K562 (cell line): ENCODE measurements around the gene TSPAN14. TPM values are rescaled to one million over a fixed set of nuclear protein-coding genes. Genes with fewer than 3 reads are reported as not detected.

Experiments
- ATF2 ChIP-seq: sonication (generic); formaldehyde crosslinking; IDR thresholded peaks from 2 replicates; pipeline ENCODE4 v1.8.1; 2022; ENCODE audit warnings: missing genetic modification reagents
- BRD9 ChIP-seq: fragments of 450-650 bp; IDR thresholded peaks from 2 replicates; pipeline ENCODE4 v1.6.1; 2018; ENCODE audit warnings: low read depth; ENCODE audit not compliant: partially characterized antibody
- BRF2 ChIP-seq: IDR thresholded peaks from 3 replicates; pipeline ENCODE4 v1.6.1; 2011; ENCODE audit warnings: borderline replicate concordance, mild to moderate bottlenecking; ENCODE audit not compliant: insufficient read length, insufficient read depth
- GABPB2 ChIP-seq: fragments of 250-450 bp; sonication (Bioruptor Pico); conservative IDR thresholded peaks from 2 replicates; pipeline ENCODE4 v1.5.1; 2021; ENCODE audit warnings: mild to moderate bottlenecking
- PURB ChIP-seq: sonication (generic); formaldehyde crosslinking; IDR thresholded peaks from 2 replicates; pipeline ENCODE4 v1.9.0; 2021; ENCODE audit warnings: low read depth, mild to moderate bottlenecking, missing genetic modification reagents
- RBM15 ChIP-seq: fragments of 200-400 bp; formaldehyde crosslinking; IDR thresholded peaks from 2 replicates; pipeline ENCODE4 v1.6.1; 2018; ENCODE audit warnings: mild to moderate bottlenecking, low read length, moderate library complexity; ENCODE audit not compliant: insufficient read depth
- SP2 ChIP-seq: IDR thresholded peaks from 2 replicates; pipeline ENCODE4 v1.6.1; 2011; ENCODE audit warnings: mild to moderate bottlenecking, low read depth, low read length, moderate library complexity; ENCODE audit not compliant: poor library complexity, severe bottlenecking; ENCODE audit errors: extremely low read depth
- SPI1 ChIP-seq: IDR thresholded peaks from 2 replicates; pipeline ENCODE4 v1.6.1; 2011; ENCODE audit warnings: low read depth, low read length, control low read depth, borderline replicate concordance
- TGIF2 ChIP-seq: sonication (generic); formaldehyde crosslinking; IDR thresholded peaks from 2 replicates; pipeline ENCODE4 v1.8.1; 2022; ENCODE audit warnings: mild to moderate bottlenecking, missing genetic modification reagents, moderate library complexity
- ZEB2 ChIP-seq: fragments of 450-650 bp; IDR thresholded peaks from 2 replicates; pipeline ENCODE4 v1.6.1; 2016
- ZNF407 ChIP-seq: fragments of 450-650 bp; IDR thresholded peaks from 2 replicates; pipeline ENCODE4 v1.6.1; 2016; ENCODE audit warnings: low read depth
- polyA plus RNA-seq, 8 experiments: library from polyadenylated mRNA; depleted of rRNA in 4 of 8; stranded (reverse) in 5 of 8; unstranded in 3 of 8; fragments of >200 nt; fragmentation: Nextera tagmentation in 2 of 8; fragmentation: Illumina TruSeq in 1 of 8; extraction: Ambion mirVana in 2 of 8; extraction: Trizol in 1 of 8; gene quantifications; 2 replicates each; pipeline versions ENCODE4 v1.2.1 to v1.2.3, GENCODE V29; 2011 to 2014; ENCODE audit warnings: inconsistent platforms in 1 of 8, missing spikeins in 1 of 8
- total RNA-seq, 7 experiments: library from RNA; depleted of rRNA in 6 of 7; stranded (reverse); fragments of >200 nt in 6 of 7; fragmentation: Illumina TruSeq in 2 of 7; extraction: Trizol in 2 of 7; gene quantifications; 2 replicates each; pipeline versions ENCODE4 v1.2.1 to v1.2.3, GENCODE V29; 2011 to 2021; ENCODE audit warnings: low replicate concordance in 1 of 7
- TF ChIP-seq, protein P1 (sequence below): fragments of 450-650 bp; IDR thresholded peaks from 2 replicates; pipeline ENCODE4 v1.7.0; 2016; ENCODE audit warnings: borderline replicate concordance

The TSPAN14 gene
- total and polyA plus RNA-seq, 9 of the 15 experiments (the other 6 are each of a cell fraction or from before 2014, with no cell fraction given), result 5.8 to 92.9 (median 23.3) TPM

DNA sequence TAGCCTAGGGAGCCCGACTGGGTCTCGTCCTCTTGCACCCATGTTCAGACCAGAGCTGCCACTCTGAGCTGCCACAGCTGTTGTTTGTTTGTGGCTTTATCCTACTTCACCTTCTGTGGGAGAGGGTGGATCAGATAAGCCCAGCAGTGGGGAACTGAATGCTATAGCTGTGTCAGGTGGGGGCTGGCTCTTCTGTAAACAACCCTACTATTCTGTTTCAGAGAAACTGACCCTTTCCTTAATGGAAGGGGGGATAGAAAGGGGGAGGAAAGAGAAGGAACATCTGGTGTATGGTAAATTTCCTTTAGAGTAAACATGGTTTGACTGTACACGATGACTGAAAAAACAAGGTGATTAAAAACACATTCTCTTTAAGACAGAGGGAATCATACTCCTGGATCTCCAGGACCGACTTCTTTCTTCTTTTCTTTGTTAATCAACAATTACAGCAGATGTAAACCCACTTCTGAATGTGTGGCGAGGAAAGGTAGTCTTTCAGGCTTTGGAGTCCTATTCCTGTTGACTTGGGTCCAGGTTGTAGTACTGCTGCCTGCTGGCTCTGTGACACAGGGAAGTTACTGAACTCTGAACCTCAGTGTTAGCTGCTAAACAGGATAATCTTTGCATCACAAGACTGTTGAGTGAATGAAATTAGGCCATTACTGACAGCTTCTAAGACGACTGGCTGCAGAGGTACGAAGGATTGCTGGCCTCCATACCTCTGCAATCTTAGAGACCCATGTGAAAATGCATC is 39.8 kb upstream of the TSPAN14 start (continued):
- no peak for TF ChIP-seq BRF2
- TF ChIP-seq PURB (CRISPR knock-in tag), result no peak
- TF ChIP-seq RBM15, result no peak
- no peak for TF ChIP-seq GABPB2
- no peak for TF ChIP-seq TGIF2 (CRISPR knock-in tag)
- TF ChIP-seq ATF2 (CRISPR knock-in tag), result no peak
- no peak for TF ChIP-seq BRD9
- no peak for TF ChIP-seq ZNF407
- no peak for TF ChIP-seq SP2
- TF ChIP-seq SPI1, result peak; percentile 61; the same call in 1 of the 2 replicates
- TF ChIP-seq, protein P1, sequence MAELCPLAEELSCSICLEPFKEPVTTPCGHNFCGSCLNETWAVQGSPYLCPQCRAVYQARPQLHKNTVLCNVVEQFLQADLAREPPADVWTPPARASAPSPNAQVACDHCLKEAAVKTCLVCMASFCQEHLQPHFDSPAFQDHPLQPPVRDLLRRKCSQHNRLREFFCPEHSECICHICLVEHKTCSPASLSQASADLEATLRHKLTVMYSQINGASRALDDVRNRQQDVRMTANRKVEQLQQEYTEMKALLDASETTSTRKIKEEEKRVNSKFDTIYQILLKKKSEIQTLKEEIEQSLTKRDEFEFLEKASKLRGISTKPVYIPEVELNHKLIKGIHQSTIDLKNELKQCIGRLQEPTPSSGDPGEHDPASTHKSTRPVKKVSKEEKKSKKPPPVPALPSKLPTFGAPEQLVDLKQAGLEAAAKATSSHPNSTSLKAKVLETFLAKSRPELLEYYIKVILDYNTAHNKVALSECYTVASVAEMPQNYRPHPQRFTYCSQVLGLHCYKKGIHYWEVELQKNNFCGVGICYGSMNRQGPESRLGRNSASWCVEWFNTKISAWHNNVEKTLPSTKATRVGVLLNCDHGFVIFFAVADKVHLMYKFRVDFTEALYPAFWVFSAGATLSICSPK, result no peak
- no peak for TF ChIP-seq ZEB2
